GM19467 (cell line): ENCODE data around the gene SLC26A8.

Experiments used
- ATAC-seq: cut with Tn5 transposase; IDR thresholded peaks from one replicate; pipeline ENCODE4 v1.9.1; 2021; ENCODE audit warnings: mild to moderate bottlenecking, moderate library complexity; ENCODE audit not compliant: unreplicated experiment

SLC26A8 gene

GRCh38 chr6:36023996-36024795 is at the start of gene SLC26A8:
TSS of gene SLC26A8 (minus strand) at chr6:36024641. CDS start at chr6:36019707, 4,934 bp downstream.
- ATAC-seq, result no peak

GRCh38 chr6:36073587-36073986 is 49.1 kb upstream of the SLC26A8 start:
- no peak for ATAC-seq

- ATAC-seq, result no peak
These were observed 48.2 kb upstream of the SLC26A8 start for GRCh38 chr6:36072681-36073080.

GRCh38 chr6:36071714-36072113 is 47.3 kb upstream of the SLC26A8 start:
- no peak for ATAC-seq

GRCh38 chr6:36071281-36071680 is 46.8 kb upstream of the SLC26A8 start:
- no peak for ATAC-seq

GRCh38 chr6:36070252-36070651 is 45.8 kb upstream of the SLC26A8 start:
- no peak for ATAC-seq

GRCh38 chr6:36069573-36069972 is 45.1 kb upstream of the SLC26A8 start:
- no peak for ATAC-seq

GRCh38 chr6:36068586-36068985 is 44.1 kb upstream of the SLC26A8 start:
- ATAC-seq, result no peak

GRCh38 chr6:36068012-36068392 is 43.6 kb upstream of the SLC26A8 start:
- no peak for ATAC-seq

GRCh38 chr6:36067374-36068011 is 43.1 kb upstream of the SLC26A8 start:
- no peak for ATAC-seq

GRCh38 chr6:36066817-36067216 is 42.4 kb upstream of the SLC26A8 start:
- ATAC-seq, result no peak

- ATAC-seq, result no peak
These were observed 41.5 kb upstream of the SLC26A8 start for GRCh38 chr6:36065916-36066315.

GRCh38 chr6:36064770-36065396 is 40.4 kb upstream of the SLC26A8 start:
- ATAC-seq, result no peak

GRCh38 chr6:36063318-36064060 is 39.0 kb upstream of the SLC26A8 start:
- ATAC-seq, result no peak

- ATAC-seq, result no peak
These were observed 37.8 kb upstream of the SLC26A8 start for GRCh38 chr6:36062247-36062646.

GRCh38 chr6:36061236-36061635 is 36.8 kb upstream of the SLC26A8 start:
- ATAC-seq, result no peak

- ATAC-seq, result no peak
These were observed 31.7 kb upstream of the SLC26A8 start for GRCh38 chr6:36056178-36056577.

GRCh38 chr6:36054956-36055355 is 30.5 kb upstream of the SLC26A8 start:
- ATAC-seq, result no peak

- no peak for ATAC-seq
These were observed 30.0 kb upstream of the SLC26A8 start for GRCh38 chr6:36054415-36054814.

- no peak for ATAC-seq
These were observed 29.4 kb upstream of the SLC26A8 start for GRCh38 chr6:36053878-36054277.

- no peak for ATAC-seq
These were observed 27.7 kb upstream of the SLC26A8 start for GRCh38 chr6:36052097-36052496.
